HepG2 (cell line): ENCODE data around the gene NALCN. TPM values are rescaled to one million over a fixed set of nuclear protein-coding genes. Genes with fewer than 3 reads are reported as not detected.
A peak's percentile ranks its signal among the peaks of the same experiment; 100 is the strongest.

Experiments used
- ATAC-seq: fragments of 200-7000 bp; cut with Tn5 transposase; 3 replicates; pipeline ENCODE4 v1.9.1; 2020; ENCODE audit warnings: mild to moderate bottlenecking, moderate library complexity
- BruUV-seq: library from RNA; stranded (reverse); fragments of 400-500 nt; replicated peaks from 2 replicates; lab custom pipeline; 2021; lab: Mats Ljungman, UMichigan
- CTCF ChIA-PET: fragments of 300-600 bp; formaldehyde crosslinking; extraction: SDS; loops from one replicate; lab custom pipeline; 2021; ENCODE audit warnings: low total read pairs, inconsistent platforms, low intra/inter-chr PET ratio; lab: Yijun Ruan, JAX
- POLR2A ChIA-PET: fragments of 350-600 bp; sonication (Branson Sonifier 250); formaldehyde crosslinking; loops from one replicate; lab custom pipeline; 2020; ENCODE audit warnings: antibody characterized with exemption, inconsistent platforms; lab: Yijun Ruan, JAX
- DNase-seq: peaks from one replicate; pipeline ENCODE4 v3.0.0-alpha.2; 2015; ENCODE audit warnings: low spot score
- FAIRE-seq: peaks from 3 replicates; lab custom pipeline; 2011; peaks lifted over from hg19 to GRCh38; lab: Jason Lieb, UNC
- H2AFZ ChIP-seq: one replicate; pipeline ENCODE4 v1.6.1; 2011; ENCODE audit warnings: low read length, inconsistent platforms
- H3K27ac ChIP-seq: fragments of 300-600 bp; 3 replicates; pipeline ENCODE4 v1.8.0; 2011; ENCODE audit warnings: mixed run types, mild to moderate bottlenecking, mixed read lengths, low read length, inconsistent platforms; ENCODE audit not compliant: insufficient read depth; ENCODE audit errors: extremely low read length
- H3K27me3 ChIP-seq, 2 experiments: fragments of 200-600 bp in 1 of 2; 2 replicates in 1 of 2; 3 replicates in 1 of 2; pipeline versions ENCODE4 v1.6.0 to v1.8.0; 2011; ENCODE audit warnings: low read length in 2 of 2, mild to moderate bottlenecking in 2 of 2, moderate library complexity in 2 of 2, inconsistent platforms in 1 of 2; ENCODE audit not compliant: insufficient read depth in 2 of 2, control insufficient read depth in 1 of 2
- H3K36me3 ChIP-seq, 2 experiments: fragments of 200-600 bp in 1 of 2; replicated peaks in 1 of 2; 2 replicates in 1 of 2; 3 replicates in 1 of 2; pipeline versions ENCODE4 v1.5.1 to v1.8.0; 2011; ENCODE audit warnings: low read length in 2 of 2, inconsistent platforms in 1 of 2; ENCODE audit not compliant: insufficient read depth in 2 of 2, control insufficient read depth in 1 of 2
- H3K4me1 ChIP-seq: 2 replicates; pipeline ENCODE4 v1.5.1; 2012; ENCODE audit warnings: low read length, inconsistent platforms; ENCODE audit not compliant: insufficient read depth
- H3K4me2 ChIP-seq: 2 replicates; pipeline ENCODE4 v1.6.0; 2011; ENCODE audit warnings: low read depth, low read length, inconsistent platforms
- H3K4me3 ChIP-seq, 3 experiments: fragments of 200-600 bp in 1 of 3; sonication (generic), shearing (Covaris generic) in 1 of 3; replicated peaks in 1 of 3; 2 replicates each; pipeline ENCODE4 v1.5.1; 2011 to 2016; ENCODE audit warnings: low read length in 3 of 3, inconsistent platforms in 2 of 3, low read depth in 2 of 3, mild to moderate bottlenecking in 2 of 3, control low read depth in 1 of 3, mixed read lengths in 1 of 3; ENCODE audit not compliant: insufficient read depth in 1 of 3
- H3K79me2 ChIP-seq: one replicate; pipeline ENCODE4 v1.6.1; 2011; ENCODE audit warnings: low read length, inconsistent platforms; ENCODE audit not compliant: insufficient read depth
- H3K9ac ChIP-seq: 2 replicates; pipeline ENCODE4 v1.6.0; 2011; ENCODE audit warnings: mild to moderate bottlenecking, low read depth, low read length, inconsistent platforms; ENCODE audit not compliant: insufficient read depth
- H3K9me3 ChIP-seq: 2 replicates; pipeline ENCODE4 v1.5.1; 2012; ENCODE audit warnings: mild to moderate bottlenecking, low read length
- H4K20me1 ChIP-seq: 2 replicates; pipeline ENCODE4 v1.6.0; 2011; ENCODE audit warnings: inconsistent platforms, mild to moderate bottlenecking, low read length, moderate library complexity; ENCODE audit not compliant: insufficient read depth
- CEBPB ChIP-seq: IDR thresholded peaks from 2 replicates; pipeline ENCODE4 v1.6.1; 2011; ENCODE audit warnings: low read depth, low read length, improper control_type of control experiment, borderline replicate concordance
- ETV5 ChIP-seq: IDR thresholded peaks from 2 replicates; pipeline ENCODE4 v1.6.1; 2018; ENCODE audit warnings: missing biosample characterization, missing genetic modification reagents, inconsistent platforms, borderline replicate concordance
- RBAK ChIP-seq: sonication (generic); formaldehyde crosslinking; IDR thresholded peaks from 2 replicates; pipeline ENCODE4 v1.5.1; 2020; ENCODE audit warnings: mild to moderate bottlenecking, missing genetic modification reagents
- SMAD1 ChIP-seq: sonication (generic); formaldehyde crosslinking; IDR thresholded peaks from 2 replicates; pipeline ENCODE4 v1.4.0; 2020; ENCODE audit warnings: missing genetic modification reagents, low read depth, mild to moderate bottlenecking, borderline replicate concordance
- SOX6 ChIP-seq, 2 experiments: fragments of 450-650 bp in 1 of 2; sonication (generic) in 1 of 2; formaldehyde crosslinking in 1 of 2; IDR thresholded peaks; 2 replicates each; pipeline versions ENCODE4 v1.4.0 to v1.6.1; 2017 to 2020; ENCODE audit warnings: antibody characterized with exemption in 1 of 2, mild to moderate bottlenecking in 1 of 2, missing genetic modification reagents in 1 of 2
- TP53 ChIP-seq: sonication (generic); formaldehyde crosslinking; conservative IDR thresholded peaks from 2 replicates; pipeline ENCODE4 v1.4.0; 2020; ENCODE audit warnings: missing genetic modification reagents
- ZBTB3 ChIP-seq: sonication (generic); formaldehyde crosslinking; IDR thresholded peaks from 2 replicates; pipeline ENCODE4 v1.4.0; 2020; ENCODE audit warnings: low read depth, mild to moderate bottlenecking, moderate library complexity, missing genetic modification reagents, borderline replicate concordance
- ZIK1 ChIP-seq: sonication (generic); formaldehyde crosslinking; IDR thresholded peaks from 2 replicates; pipeline ENCODE4 v1.5.0; 2020; ENCODE audit warnings: mild to moderate bottlenecking, low read depth, missing genetic modification reagents, borderline replicate concordance
- ZNF33B ChIP-seq: sonication (generic); formaldehyde crosslinking; IDR thresholded peaks from 2 replicates; pipeline ENCODE4 v1.5.1; 2020; ENCODE audit warnings: mild to moderate bottlenecking, missing genetic modification reagents
- ZNF354B ChIP-seq: sonication (generic); formaldehyde crosslinking; IDR thresholded peaks from 2 replicates; pipeline ENCODE4 v1.8.0; 2022; ENCODE audit warnings: mild to moderate bottlenecking, missing genetic modification reagents
- ZNF563 ChIP-seq: sonication (generic); formaldehyde crosslinking; IDR thresholded peaks from 2 replicates; pipeline ENCODE4 v1.8.0; 2022; ENCODE audit warnings: mild to moderate bottlenecking, moderate library complexity, missing genetic modification reagents
- ZNF747 ChIP-seq: sonication (generic); formaldehyde crosslinking; IDR thresholded peaks from 2 replicates; pipeline ENCODE4 v1.8.1; 2023; ENCODE audit warnings: missing genetic modification reagents, mild to moderate bottlenecking, borderline replicate concordance
- WGBS: methylation state at CpG from one replicate; pipeline ENCODE4 v1.1.6; 2017; ENCODE audit warnings: low lambda C conversion rate; 5-methylcytosine and 5-hydroxymethylcytosine counted together
- in situ Hi-C: cut with HindIII; loops from 2 replicates; pipeline ENCODE4 v1.10.0; 2017; ENCODE audit warnings: low pct_unique_long_range_greater_than_20kb; ENCODE audit not compliant: extremely low pct_ligation_motif_present
- intact Hi-C: fragments of 100-400 bp; cut with micrococcal nuclease; formaldehyde crosslinking; loops from one replicate; pipeline ENCODE4 v1.10.0; 2022; ENCODE audit not compliant: unreplicated experiment
- polyA plus RNA-seq, 8 experiments: library from polyadenylated mRNA; depleted of rRNA in 3 of 8; stranded (reverse) in 7 of 8; unstranded in 1 of 8; fragments of >200 nt; fragmentation: Illumina TruSeq in 4 of 8; extraction: Trizol in 4 of 8; gene quantifications; 2 replicates each; pipeline versions ENCODE4 v1.2.1 to v1.2.3, GENCODE V29; 2011 to 2016; ENCODE audit warnings: low read depth in 4 of 8, missing spikeins in 1 of 8, mixed read lengths in 1 of 8; ENCODE audit not compliant: insufficient read depth in 1 of 8
- total RNA-seq, 5 experiments: library from RNA; depleted of rRNA; stranded (reverse); fragments of >200 nt; fragmentation: Illumina TruSeq; extraction: Trizol; gene quantifications; 2 replicates each; pipeline ENCODE4 v1.2.3, GENCODE V29; 2016; ENCODE audit warnings: low read depth in 1 of 5
- TF ChIP-seq, protein P1 (sequence below): sonication (generic); formaldehyde crosslinking; IDR thresholded peaks from 2 replicates; pipeline ENCODE4 v1.4.0; 2020; ENCODE audit warnings: mild to moderate bottlenecking, missing genetic modification reagents

Gene NALCN
- total and polyA plus RNA-seq, 2 of the 13 experiments (the other 11 are each of a cell fraction or from before 2014, with no cell fraction given), result not detected

DNA sequence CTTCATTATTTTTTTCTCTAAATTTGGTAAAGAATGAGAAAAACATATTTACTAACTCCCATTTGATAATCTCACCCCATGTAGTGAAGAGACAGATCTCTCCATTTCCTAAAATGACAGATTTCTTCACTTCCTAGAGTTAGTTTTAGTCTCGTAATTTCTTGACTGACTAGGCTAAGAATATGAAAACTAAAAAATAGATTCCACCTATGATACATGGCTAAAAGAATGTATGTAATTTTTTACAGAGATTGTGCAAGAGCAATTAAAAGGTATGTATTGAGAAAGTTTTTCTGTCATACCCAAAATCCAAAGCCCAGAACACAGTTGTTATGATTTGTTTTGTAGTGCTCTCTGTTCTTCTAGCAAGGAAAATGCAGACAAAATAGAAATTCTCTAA, 9.5 kb downstream of the NALCN start:
- H3K36me3 ChIP-seq, result no peaks in the 10 kb centered on the region
- no peak overlapping the region for H3K4me2 ChIP-seq
- FAIRE-seq (no peak), ATAC-seq (no peak), DNase-seq (no peak)
- H3K27me3 ChIP-seq, result 0 out of 5 replicates have a peak, but pooled peaks cover 0 to 5% of the 10 kb centered on the region in 2 experiments
- POLR2A ChIA-PET, result no interaction called here
- no peaks in the 10 kb centered on the region for H3K4me1 ChIP-seq
- H3K4me3 ChIP-seq, result no peak overlapping the region
- H2AFZ ChIP-seq, result no peak overlapping the region
- in situ Hi-C loops (no loop called here), intact Hi-C loops (no loop called here)
- H3K79me2 ChIP-seq, result no peaks in the 10 kb centered on the region
- WGBS, result 0% methylated on average over 1 of the region's 1 CpG
- H3K27ac ChIP-seq, result no peak overlapping the region
- no peak overlapping the region for H3K9ac ChIP-seq
- TF ChIP-seq CEBPB, result 0 out of 2 replicates have a peak, but pooled peaks have one; percentile 1
- TF ChIP-seq ZBTB3, result no peak
- TF ChIP-seq ZNF33B, result no peak
- TF ChIP-seq, protein P1, sequence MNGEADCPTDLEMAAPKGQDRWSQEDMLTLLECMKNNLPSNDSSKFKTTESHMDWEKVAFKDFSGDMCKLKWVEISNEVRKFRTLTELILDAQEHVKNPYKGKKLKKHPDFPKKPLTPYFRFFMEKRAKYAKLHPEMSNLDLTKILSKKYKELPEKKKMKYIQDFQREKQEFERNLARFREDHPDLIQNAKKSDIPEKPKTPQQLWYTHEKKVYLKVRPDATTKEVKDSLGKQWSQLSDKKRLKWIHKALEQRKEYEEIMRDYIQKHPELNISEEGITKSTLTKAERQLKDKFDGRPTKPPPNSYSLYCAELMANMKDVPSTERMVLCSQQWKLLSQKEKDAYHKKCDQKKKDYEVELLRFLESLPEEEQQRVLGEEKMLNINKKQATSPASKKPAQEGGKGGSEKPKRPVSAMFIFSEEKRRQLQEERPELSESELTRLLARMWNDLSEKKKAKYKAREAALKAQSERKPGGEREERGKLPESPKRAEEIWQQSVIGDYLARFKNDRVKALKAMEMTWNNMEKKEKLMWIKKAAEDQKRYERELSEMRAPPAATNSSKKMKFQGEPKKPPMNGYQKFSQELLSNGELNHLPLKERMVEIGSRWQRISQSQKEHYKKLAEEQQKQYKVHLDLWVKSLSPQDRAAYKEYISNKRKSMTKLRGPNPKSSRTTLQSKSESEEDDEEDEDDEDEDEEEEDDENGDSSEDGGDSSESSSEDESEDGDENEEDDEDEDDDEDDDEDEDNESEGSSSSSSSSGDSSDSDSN, result no peak
- no TSS peak for BruUV-seq
- CTCF ChIA-PET, result no interaction called here
- no peaks in the 10 kb centered on the region for H4K20me1 ChIP-seq
- H3K9me3 ChIP-seq, result no peaks in the 10 kb centered on the region

DNA sequence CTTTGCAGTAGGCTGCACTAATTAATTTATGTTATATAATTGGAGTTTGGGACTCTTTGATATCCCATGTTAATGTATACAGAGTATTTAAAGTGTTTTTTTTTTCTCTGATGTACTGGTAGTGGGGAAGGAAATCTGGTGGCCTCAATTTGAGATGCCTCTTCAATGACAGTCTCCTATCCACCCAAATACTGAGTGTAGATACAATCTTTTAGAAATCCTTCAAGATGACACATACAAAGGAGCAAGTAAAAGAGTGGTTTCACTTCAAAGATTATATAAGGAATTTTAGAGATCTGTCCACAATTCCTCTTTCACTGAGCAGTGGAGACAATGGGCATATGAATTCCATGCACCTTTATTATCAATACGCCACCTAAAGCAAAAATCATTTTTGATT, 15.1 kb downstream of the NALCN start:
- 7% methylated on average over 1 of the region's 1 CpG for WGBS
- no TSS peak for BruUV-seq

More for the DNA sequence above, 15.1 kb downstream of the NALCN start:
- Histone ChIP-seq H3K36me3 (no peaks in the 10 kb centered on the region), H2AFZ (no peak overlapping the region), H3K79me2 (no peaks in the 10 kb centered on the region), H3K9ac (no peak overlapping the region), H3K27me3 (peaks cover 0 to 5% of the 10 kb centered on the region in 2 experiments; a peak in 1 of 5 replicates), H3K9me3 (no peaks in the 10 kb centered on the region), H3K4me3 (no peak overlapping the region), H4K20me1 (no peaks in the 10 kb centered on the region), H3K27ac (no peak overlapping the region), H3K4me1 (no peaks in the 10 kb centered on the region), H3K4me2 (no peak overlapping the region)
- DNase-seq (no peak), FAIRE-seq (no peak), ATAC-seq (no peak)
- intact Hi-C loops (no loop called here), in situ Hi-C loops (no loop called here)
- TF ChIP-seq ZNF563 (CRISPR knock-in tag) (no peak), SMAD1 (CRISPR knock-in tag) (no peak), ETV5 (no peak), ZNF747 (CRISPR knock-in tag) (no peak), RBAK (CRISPR knock-in tag) (no peak), ZNF354B (no peak), SOX6 (IDR thresholded peaks at IDR 0.05) (no peak), SOX6 (CRISPR knock-in tag; IDR thresholded peaks at IDR 0.05) (no peak), ZIK1 (CRISPR knock-in tag) (no peak), TP53 (CRISPR knock-in tag) (no peak)
- ChIA-PET CTCF (no interaction called here), POLR2A (no interaction called here)
